GM12874 (cell line): ENCODE measurements around the gene TMPRSS15.

Source experiments
- TF ChIP-seq, protein P1 (sequence below): IDR thresholded peaks from 2 replicates; pipeline ENCODE4 v1.5.1; 2011; ENCODE audit warnings: low read depth, mild to moderate bottlenecking, control low read depth, low read length, moderate library complexity; ENCODE audit not compliant: insufficient read depth

Gene TMPRSS15

DNA sequence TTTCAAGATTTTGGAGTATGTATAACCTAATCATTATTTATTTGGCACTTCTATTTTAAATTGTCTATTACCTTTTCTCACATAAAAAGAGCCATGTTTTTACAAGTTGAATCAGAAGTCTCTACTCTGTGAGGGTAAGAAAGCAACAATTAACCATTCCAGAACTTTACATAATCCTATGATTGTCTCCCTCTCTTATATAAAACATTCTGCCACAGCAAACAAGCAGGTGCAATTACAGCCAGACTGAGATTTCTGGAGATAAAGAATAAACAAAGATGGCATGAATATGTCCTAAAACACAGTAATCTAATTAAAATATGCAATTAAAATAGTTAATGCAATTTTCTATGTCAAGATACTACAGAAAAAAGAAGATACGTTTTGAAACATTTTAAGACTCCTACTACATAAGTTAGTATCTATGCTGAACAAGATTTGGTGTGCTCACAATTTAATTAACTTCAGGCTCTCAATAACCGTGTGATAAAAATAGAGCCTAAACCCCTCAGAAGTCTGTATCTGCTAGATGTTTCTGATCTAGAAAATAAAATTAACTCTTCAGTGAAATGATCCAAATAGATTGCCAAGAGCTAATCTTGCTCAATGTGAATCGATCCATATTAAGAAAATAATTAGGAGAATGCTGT lies 13.7 kb upstream of the TMPRSS15 start:
- TF ChIP-seq, protein P1, sequence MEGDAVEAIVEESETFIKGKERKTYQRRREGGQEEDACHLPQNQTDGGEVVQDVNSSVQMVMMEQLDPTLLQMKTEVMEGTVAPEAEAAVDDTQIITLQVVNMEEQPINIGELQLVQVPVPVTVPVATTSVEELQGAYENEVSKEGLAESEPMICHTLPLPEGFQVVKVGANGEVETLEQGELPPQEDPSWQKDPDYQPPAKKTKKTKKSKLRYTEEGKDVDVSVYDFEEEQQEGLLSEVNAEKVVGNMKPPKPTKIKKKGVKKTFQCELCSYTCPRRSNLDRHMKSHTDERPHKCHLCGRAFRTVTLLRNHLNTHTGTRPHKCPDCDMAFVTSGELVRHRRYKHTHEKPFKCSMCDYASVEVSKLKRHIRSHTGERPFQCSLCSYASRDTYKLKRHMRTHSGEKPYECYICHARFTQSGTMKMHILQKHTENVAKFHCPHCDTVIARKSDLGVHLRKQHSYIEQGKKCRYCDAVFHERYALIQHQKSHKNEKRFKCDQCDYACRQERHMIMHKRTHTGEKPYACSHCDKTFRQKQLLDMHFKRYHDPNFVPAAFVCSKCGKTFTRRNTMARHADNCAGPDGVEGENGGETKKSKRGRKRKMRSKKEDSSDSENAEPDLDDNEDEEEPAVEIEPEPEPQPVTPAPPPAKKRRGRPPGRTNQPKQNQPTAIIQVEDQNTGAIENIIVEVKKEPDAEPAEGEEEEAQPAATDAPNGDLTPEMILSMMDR, result no peak

DNA sequence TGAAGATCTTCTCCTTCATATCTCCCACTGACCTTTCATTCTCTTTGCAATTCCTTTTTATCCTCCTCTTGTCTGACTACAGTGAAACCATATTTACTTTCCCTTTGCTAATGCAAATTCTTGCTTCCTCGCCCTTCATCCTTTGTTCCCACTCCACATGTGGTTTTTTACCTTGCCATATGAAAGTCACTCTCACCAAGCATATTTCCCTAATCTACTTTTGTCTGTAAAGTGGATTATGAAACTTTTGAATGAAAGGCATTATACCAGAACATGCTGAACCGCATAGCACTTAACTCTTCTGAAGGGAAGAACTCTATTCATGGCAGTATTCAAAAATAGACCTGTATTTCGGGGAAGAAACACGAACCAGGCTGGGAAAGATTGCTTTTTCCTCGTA lies 8.0 kb upstream of the TMPRSS15 start:
- TF ChIP-seq, protein P1, result no peak

DNA sequence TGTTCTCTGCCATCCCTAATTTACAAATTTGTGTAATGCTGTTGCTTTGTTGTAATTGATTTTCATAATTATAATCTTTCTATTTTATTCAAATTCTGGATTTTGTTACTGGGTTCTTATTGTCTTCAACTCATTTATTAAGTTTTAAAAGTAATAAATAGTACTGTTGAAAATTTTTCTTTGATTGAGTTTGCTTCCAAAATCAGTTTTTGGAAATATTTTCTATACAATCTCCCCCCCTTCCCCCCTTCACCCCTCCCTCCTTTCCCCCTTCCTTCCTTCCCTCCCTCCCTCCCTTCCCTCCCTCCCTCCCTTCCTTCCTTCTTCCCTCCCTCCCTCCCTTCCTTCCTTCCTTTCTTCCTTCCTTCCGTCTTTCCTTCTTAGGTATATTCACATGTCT lies 6.0 kb upstream of the TMPRSS15 start:
- TF ChIP-seq, protein P1, result no peak

DNA sequence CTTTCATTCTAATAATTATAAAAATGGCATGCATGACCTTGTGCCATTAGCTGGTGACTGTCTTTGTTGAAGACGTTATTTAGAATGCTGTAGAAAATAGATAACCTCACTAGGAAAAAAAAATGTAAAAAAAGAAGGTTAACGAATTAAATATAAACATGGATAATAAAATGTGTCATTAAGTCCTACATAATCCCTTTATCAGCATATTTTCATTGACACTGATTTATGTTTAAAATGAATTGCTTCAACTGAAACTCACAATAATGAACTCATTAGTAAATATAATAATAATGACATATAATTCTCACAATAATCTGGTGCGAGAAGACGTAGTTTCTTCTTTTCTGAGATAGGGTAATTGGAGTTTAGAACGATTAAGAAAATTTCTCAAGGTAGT lies 4.7 kb downstream of the TMPRSS15 start:
- TF ChIP-seq, protein P1, result no peak

DNA sequence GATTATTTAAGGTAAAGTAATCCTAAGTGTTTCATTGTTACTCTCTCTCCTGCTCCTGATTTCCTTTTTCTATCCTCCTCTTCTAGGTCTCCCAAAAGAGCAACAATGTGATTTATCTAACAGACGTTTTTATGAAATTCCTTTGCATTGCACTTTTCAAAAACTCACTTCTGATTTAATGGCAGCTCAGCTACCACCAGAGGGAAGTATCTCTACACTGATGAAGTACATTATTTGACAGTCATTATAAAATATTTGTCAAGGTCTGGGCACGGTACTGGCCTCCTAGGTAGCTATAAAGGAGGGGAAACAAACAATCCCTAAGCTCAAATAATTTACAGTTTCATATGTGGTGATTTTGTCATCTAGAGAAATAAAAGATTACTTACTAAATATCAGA lies 15.6 kb downstream of the TMPRSS15 start:
- TF ChIP-seq, protein P1, result no peak

DNA sequence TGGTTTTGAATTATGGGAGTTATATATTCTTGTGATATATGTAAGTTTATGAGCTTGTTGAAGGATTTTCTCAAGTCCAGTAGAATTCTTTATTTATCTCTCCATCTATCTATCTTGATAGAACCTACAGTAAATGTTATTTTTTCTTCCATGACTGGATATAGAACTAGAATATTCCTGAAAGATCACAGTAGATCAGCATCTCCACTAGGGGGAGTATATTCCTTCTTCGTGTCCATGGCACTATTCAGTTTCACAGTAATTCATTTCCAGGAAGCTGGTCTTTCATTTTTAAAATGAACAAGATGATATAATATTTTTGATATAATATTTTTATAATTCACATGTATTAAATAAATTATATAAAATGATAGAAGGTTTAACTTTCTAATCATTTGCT lies 18.8 kb downstream of the TMPRSS15 start:
- TF ChIP-seq, protein P1, result peak; percentile 28; the same call in 1 of the 2 replicates

DNA sequence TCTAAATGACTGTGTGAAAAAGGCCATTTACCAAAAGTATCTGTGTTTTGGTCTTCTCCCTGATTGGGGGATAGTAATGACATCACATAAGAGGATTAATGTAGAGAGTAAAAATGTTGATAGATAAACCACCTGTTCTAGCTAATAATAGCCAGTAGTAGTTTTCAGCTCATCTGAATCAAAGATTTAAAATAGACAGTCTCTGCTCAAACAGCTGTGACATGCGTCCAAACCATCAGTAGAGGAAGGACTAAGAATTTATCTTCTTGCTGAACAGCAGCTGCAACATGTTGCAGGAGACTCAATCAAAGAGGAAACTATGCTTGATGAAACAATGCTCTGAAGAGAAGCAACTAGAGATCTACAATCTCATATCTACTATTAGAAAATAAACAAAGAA lies 21.4 kb downstream of the TMPRSS15 start:
- TF ChIP-seq, protein P1, result no peak
